ENCODE results near the gene MYOZ3.

The MYOZ3 gene

DNA sequence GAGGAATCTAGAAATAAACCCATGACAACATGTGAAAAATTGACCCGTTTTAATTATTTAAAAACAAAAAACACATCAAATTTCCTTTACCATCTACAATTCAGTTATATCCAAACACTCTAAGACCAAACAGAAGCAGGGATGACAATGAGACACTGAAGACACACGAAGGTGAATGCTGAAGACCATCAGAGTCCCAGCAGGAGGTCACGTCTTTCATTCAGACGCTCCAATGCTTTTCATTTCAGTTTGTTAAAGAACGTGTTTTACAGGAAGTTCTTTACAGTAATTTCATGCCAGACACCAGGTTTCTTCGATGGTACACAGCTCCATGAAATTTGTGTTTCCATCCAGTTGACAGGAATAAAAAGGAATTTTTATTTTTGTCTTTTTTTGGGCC lies 29.7 kb downstream of the MYOZ3 start:
- POLR2A ChIA-PET = no interaction called here
- CTCF ChIA-PET = interaction anchor here (1.0 to 2.7 kb wide), 3 partner anchors 9 to 132 kb away, joined by 3 to 20 read pairs (median 3); partner anchors contain the start of gene RBM22
- DNase-seq (ENCODE audit: extremely low spot score) = no peak
- TF ChIP-seq, protein P1, sequence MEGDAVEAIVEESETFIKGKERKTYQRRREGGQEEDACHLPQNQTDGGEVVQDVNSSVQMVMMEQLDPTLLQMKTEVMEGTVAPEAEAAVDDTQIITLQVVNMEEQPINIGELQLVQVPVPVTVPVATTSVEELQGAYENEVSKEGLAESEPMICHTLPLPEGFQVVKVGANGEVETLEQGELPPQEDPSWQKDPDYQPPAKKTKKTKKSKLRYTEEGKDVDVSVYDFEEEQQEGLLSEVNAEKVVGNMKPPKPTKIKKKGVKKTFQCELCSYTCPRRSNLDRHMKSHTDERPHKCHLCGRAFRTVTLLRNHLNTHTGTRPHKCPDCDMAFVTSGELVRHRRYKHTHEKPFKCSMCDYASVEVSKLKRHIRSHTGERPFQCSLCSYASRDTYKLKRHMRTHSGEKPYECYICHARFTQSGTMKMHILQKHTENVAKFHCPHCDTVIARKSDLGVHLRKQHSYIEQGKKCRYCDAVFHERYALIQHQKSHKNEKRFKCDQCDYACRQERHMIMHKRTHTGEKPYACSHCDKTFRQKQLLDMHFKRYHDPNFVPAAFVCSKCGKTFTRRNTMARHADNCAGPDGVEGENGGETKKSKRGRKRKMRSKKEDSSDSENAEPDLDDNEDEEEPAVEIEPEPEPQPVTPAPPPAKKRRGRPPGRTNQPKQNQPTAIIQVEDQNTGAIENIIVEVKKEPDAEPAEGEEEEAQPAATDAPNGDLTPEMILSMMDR (IDR thresholded peaks at IDR 0.05; ENCODE audit: control extremely low read depth, extremely low read depth, low read depth, missing control alignments) = no peak

DNA sequence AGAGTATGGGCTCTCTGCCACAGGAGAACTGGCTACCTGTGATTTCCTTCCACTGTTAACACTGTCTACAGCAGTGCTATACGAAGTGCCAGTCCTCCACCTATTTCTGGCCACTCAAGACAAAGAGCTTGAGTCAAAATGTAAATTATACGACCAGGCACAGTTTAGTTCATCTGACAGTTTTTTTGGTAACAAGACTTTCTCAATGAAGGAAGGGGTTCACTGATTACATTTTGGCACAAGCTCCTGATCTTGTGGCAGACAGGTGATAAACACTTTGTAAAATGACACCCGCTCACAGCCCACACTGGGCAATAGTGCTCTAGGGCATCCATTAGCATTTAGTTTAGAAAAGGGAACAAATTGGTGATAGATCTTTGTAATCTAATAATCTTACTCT lies 31.2 kb downstream of the MYOZ3 start:
- CTCF ChIA-PET = interaction anchor here (1.0 to 2.7 kb wide), 3 partner anchors 8 to 147 kb away, joined by 3 to 20 read pairs (median 3); partner anchors contain the start of gene RBM22
- POLR2A ChIA-PET = interaction anchor here (0.7 kb wide), 1 partner anchor 28 kb away, joined by 3 read pairs; no protein-coding TSS in a partner anchor
- DNase-seq (ENCODE audit: extremely low spot score) = no peak
- TF ChIP-seq, protein P1 (IDR thresholded peaks at IDR 0.05; ENCODE audit: control extremely low read depth, extremely low read depth, low read depth, missing control alignments) = no peak

DNA sequence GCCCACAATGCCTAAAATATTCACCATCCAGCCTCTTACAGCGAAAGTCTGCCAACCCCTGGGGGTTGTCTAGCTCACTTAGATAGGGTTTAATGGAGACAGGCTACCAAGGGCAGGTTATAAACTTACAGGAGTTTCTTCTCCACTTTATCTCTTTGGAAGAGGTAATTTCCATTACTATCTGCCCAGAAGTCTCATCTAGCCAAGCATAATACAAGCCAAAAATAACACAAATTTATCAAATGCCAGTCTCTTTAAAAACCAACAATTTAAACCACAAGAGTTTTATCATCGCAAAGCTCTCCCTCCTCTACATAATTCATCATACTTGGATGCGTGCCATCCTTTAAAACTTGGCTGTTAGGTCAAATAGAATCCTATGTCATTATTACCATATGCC lies 33.6 kb downstream of the MYOZ3 start:
- ChIA-PET POLR2A (interaction anchor here (0.6 kb wide), 1 partner anchor 25 kb away, joined by 5 read pairs; no protein-coding TSS in a partner anchor), CTCF (interaction anchor here (1.6 to 2.5 kb wide), 2 partner anchors 9 to 83 kb away, joined by 3 to 5 read pairs; no protein-coding TSS in a partner anchor)
- TF ChIP-seq, protein P1 (IDR thresholded peaks at IDR 0.05; ENCODE audit: control extremely low read depth, extremely low read depth, low read depth, missing control alignments) = no peak
- no peak for DNase-seq (ENCODE audit: extremely low spot score)

DNA sequence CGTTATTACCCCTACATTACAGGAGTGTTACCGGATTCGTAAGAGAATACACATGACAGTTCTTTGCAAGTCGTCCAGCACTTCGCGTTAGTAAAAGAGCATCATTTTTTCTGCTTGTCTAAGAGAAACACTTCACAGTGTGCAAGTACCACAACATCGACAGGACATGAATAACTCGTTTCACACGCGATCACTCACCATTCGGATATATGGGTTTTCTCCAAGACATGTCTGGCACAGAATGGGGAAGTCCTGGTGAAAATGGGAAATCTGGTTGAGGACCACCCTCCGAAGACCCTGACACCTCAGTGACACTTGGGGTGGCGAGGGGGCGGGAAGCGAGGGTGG lies 39.2 kb downstream of the MYOZ3 start:
- CTCF ChIA-PET = interaction anchor here (0.7 to 3.8 kb wide), 34 partner anchors 9 to 553 kb away, joined by 3 to 34 read pairs (median 4); partner anchors contain the start of genes DCTN4, GM2A, IRGM and SMIM3
- TF ChIP-seq, protein P1 (IDR thresholded peaks at IDR 0.05; ENCODE audit: control extremely low read depth, extremely low read depth, low read depth, missing control alignments) = no peak
- POLR2A ChIA-PET = interaction anchor here (0.5 to 1.5 kb wide), 8 partner anchors 9 to 220 kb away, joined by 3 to 10 read pairs (median 3); partner anchors contain the start of genes DCTN4 and SMIM3
- no peak for DNase-seq (ENCODE audit: extremely low spot score)

DNA sequence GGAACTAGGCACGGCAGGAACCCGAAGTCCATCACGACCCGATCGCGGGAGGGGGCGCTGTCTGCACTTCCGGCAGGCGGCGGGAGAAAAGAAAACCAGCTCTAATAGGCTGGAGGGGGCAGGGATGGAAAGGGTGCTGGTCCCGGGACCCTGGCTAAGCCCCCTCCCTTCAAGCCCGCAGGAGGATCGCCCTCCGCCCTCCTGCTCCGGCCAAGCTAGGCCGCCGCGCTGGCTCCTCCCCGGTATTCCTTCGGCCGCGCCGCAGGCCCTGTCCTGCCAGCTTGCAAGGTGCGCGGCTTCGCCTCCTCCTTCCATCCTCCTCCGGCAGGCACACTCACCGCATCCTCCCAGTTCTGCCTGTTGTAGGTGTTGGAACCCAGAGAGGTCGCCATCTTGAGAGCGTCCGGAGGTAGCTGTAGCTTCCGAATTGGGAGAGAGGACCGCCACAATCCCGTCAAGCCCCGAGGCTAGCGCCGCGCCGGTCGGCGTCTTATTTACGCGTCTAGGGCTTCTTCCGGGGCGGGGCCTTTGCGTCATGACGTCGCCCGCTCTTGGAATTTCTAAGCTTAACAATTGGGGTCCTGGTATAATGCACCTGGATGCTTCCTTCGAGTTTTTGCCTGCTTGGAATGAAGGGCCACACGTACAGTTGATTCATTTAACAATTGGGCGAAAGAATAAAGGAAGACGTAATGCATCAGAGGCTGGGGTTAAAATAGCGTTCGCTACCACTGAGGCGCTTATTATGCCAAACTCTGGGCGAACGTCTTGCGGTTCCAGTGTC lies 39.7 kb downstream of the MYOZ3 start, which contains the start of gene RBM22:
RBM22 (minus strand) TSS at position 469 of the 784 bp plus-strand sequence; CDS start at position 392, 77 bp downstream.
- TF ChIP-seq, protein P1 (IDR thresholded peaks at IDR 0.05; ENCODE audit: control extremely low read depth, extremely low read depth, low read depth, missing control alignments) = peak; percentile 71
- ChIA-PET CTCF (interaction anchor here (0.7 to 3.8 kb wide), 44 partner anchors 8 to 652 kb away, joined by 3 to 34 read pairs (median 4); partner anchors contain the start of genes DCTN4, GM2A, IRGM and MYOZ3), POLR2A (interaction anchor here (0.5 to 1.5 kb wide), 12 partner anchors 8 to 290 kb away, joined by 3 to 10 read pairs (median 3); partner anchors contain the start of genes DCTN4 and SMIM3)
- DNase-seq (ENCODE audit: extremely low spot score) = peak; percentile 90

DNA sequence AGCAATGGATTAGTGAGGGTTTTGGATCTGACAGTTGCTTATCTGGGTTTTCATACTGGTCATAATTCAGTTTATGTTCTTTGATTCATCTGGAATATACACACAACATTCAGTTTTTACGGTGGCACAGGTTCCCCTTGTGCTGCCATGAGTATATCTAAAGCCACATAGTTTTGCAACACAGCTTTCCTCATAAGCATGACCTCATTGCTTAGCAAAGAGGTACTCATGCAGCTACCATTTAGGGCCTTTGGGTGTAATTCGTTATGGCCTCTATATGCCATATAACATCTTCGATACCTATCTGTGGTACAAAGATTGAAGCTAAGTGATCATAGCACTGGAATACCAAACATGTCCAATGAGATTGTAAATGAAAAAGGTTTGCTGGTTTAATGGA lies 42.7 kb downstream of the MYOZ3 start:
- CTCF ChIA-PET = interaction anchor here (1.1 to 1.9 kb wide), 7 partner anchors 10 to 159 kb away, joined by 3 to 7 read pairs (median 5); no protein-coding TSS in a partner anchor
- TF ChIP-seq, protein P1 (IDR thresholded peaks at IDR 0.05; ENCODE audit: control extremely low read depth, extremely low read depth, low read depth, missing control alignments) = no peak
- POLR2A ChIA-PET = no interaction called here
- DNase-seq (ENCODE audit: extremely low spot score) = no peak
